HepG2 (cell line): Measurements from ENCODE around the gene ARFGAP2. TPM values are rescaled to one million over a fixed set of nuclear protein-coding genes. Genes with fewer than 3 reads are reported as not detected.

Experiments
- ATAC-seq: fragments of 200-7000 bp; cut with Tn5 transposase; 3 replicates; pipeline ENCODE4 v1.9.1; 2020; ENCODE audit warnings: mild to moderate bottlenecking, moderate library complexity
- BruUV-seq: library from RNA; stranded (reverse); fragments of 400-500 nt; replicated peaks from 2 replicates; lab custom pipeline; 2021; lab: Mats Ljungman, UMichigan
- CTCF ChIA-PET: fragments of 300-600 bp; formaldehyde crosslinking; extraction: SDS; loops from one replicate; lab custom pipeline; 2021; ENCODE audit warnings: low total read pairs, inconsistent platforms, low intra/inter-chr PET ratio; lab: Yijun Ruan, JAX
- POLR2A ChIA-PET: fragments of 350-600 bp; sonication (Branson Sonifier 250); formaldehyde crosslinking; loops from one replicate; lab custom pipeline; 2020; ENCODE audit warnings: antibody characterized with exemption, inconsistent platforms; lab: Yijun Ruan, JAX
- DNase-seq: peaks from one replicate; pipeline ENCODE4 v3.0.0-alpha.2; 2015; ENCODE audit warnings: low spot score
- FAIRE-seq: peaks from 3 replicates; lab custom pipeline; 2011; peaks lifted over from hg19 to GRCh38; lab: Jason Lieb, UNC
- H2AFZ ChIP-seq: one replicate; pipeline ENCODE4 v1.6.1; 2011; ENCODE audit warnings: low read length, inconsistent platforms
- H3K27ac ChIP-seq: fragments of 300-600 bp; 3 replicates; pipeline ENCODE4 v1.8.0; 2011; ENCODE audit warnings: mixed run types, mild to moderate bottlenecking, mixed read lengths, low read length, inconsistent platforms; ENCODE audit not compliant: insufficient read depth; ENCODE audit errors: extremely low read length
- H3K27me3 ChIP-seq, 2 experiments: fragments of 200-600 bp in 1 of 2; 2 replicates in 1 of 2; 3 replicates in 1 of 2; pipeline versions ENCODE4 v1.6.0 to v1.8.0; 2011; ENCODE audit warnings: low read length in 2 of 2, mild to moderate bottlenecking in 2 of 2, moderate library complexity in 2 of 2, inconsistent platforms in 1 of 2; ENCODE audit not compliant: insufficient read depth in 2 of 2, control insufficient read depth in 1 of 2
- H3K36me3 ChIP-seq, 2 experiments: fragments of 200-600 bp in 1 of 2; replicated peaks in 1 of 2; 2 replicates in 1 of 2; 3 replicates in 1 of 2; pipeline versions ENCODE4 v1.5.1 to v1.8.0; 2011; ENCODE audit warnings: low read length in 2 of 2, inconsistent platforms in 1 of 2; ENCODE audit not compliant: insufficient read depth in 2 of 2, control insufficient read depth in 1 of 2
- H3K4me1 ChIP-seq: 2 replicates; pipeline ENCODE4 v1.5.1; 2012; ENCODE audit warnings: low read length, inconsistent platforms; ENCODE audit not compliant: insufficient read depth
- H3K4me2 ChIP-seq: 2 replicates; pipeline ENCODE4 v1.6.0; 2011; ENCODE audit warnings: low read depth, low read length, inconsistent platforms
- H3K4me3 ChIP-seq, 3 experiments: fragments of 200-600 bp in 1 of 3; sonication (generic), shearing (Covaris generic) in 1 of 3; replicated peaks in 1 of 3; 2 replicates each; pipeline ENCODE4 v1.5.1; 2011 to 2016; ENCODE audit warnings: low read length in 3 of 3, inconsistent platforms in 2 of 3, low read depth in 2 of 3, mild to moderate bottlenecking in 2 of 3, control low read depth in 1 of 3, mixed read lengths in 1 of 3; ENCODE audit not compliant: insufficient read depth in 1 of 3
- H3K79me2 ChIP-seq: one replicate; pipeline ENCODE4 v1.6.1; 2011; ENCODE audit warnings: low read length, inconsistent platforms; ENCODE audit not compliant: insufficient read depth
- H3K9ac ChIP-seq: 2 replicates; pipeline ENCODE4 v1.6.0; 2011; ENCODE audit warnings: mild to moderate bottlenecking, low read depth, low read length, inconsistent platforms; ENCODE audit not compliant: insufficient read depth
- H3K9me3 ChIP-seq: 2 replicates; pipeline ENCODE4 v1.5.1; 2012; ENCODE audit warnings: mild to moderate bottlenecking, low read length
- H4K20me1 ChIP-seq: 2 replicates; pipeline ENCODE4 v1.6.0; 2011; ENCODE audit warnings: inconsistent platforms, mild to moderate bottlenecking, low read length, moderate library complexity; ENCODE audit not compliant: insufficient read depth
- ARID2 ChIP-seq: sonication (generic); formaldehyde crosslinking; IDR thresholded peaks from 2 replicates; pipeline ENCODE4 v1.8.1; 2022; ENCODE audit warnings: mild to moderate bottlenecking, missing genetic modification reagents, borderline replicate concordance
- ARID4A ChIP-seq: sonication (generic); formaldehyde crosslinking; IDR thresholded peaks from 2 replicates; pipeline ENCODE4 v1.5.0; 2020; ENCODE audit warnings: mild to moderate bottlenecking, missing genetic modification reagents, borderline replicate concordance
- ATF2 ChIP-seq: sonication (generic); formaldehyde crosslinking; IDR thresholded peaks from 2 replicates; pipeline ENCODE4 v1.4.0; 2020; ENCODE audit warnings: missing genetic modification reagents
- CCDC6 ChIP-seq: sonication (generic); formaldehyde crosslinking; IDR thresholded peaks from 2 replicates; pipeline ENCODE4 v1.8.1; 2022; ENCODE audit warnings: mild to moderate bottlenecking, missing genetic modification reagents, moderate library complexity
- FOXK1 ChIP-seq: sonication (generic); formaldehyde crosslinking; IDR thresholded peaks from 2 replicates; pipeline ENCODE4 v1.4.0; 2020; ENCODE audit warnings: low read depth, missing genetic modification reagents, borderline replicate concordance
- SATB2 ChIP-seq: sonication (generic); formaldehyde crosslinking; IDR thresholded peaks from 2 replicates; pipeline ENCODE4 v1.5.0; 2020; ENCODE audit warnings: missing genetic modification reagents
- TFE3 ChIP-seq: IDR thresholded peaks from 2 replicates; pipeline ENCODE4 v1.6.1; 2016
- ZBTB26 ChIP-seq: IDR thresholded peaks from 2 replicates; pipeline ENCODE4 v1.6.1; 2016; ENCODE audit warnings: missing compliant biosample characterization, missing genetic modification reagents, borderline replicate concordance
- ZNF362 ChIP-seq: sonication (generic); formaldehyde crosslinking; IDR thresholded peaks from 2 replicates; pipeline ENCODE4 v1.4.0; 2020; ENCODE audit warnings: missing genetic modification reagents, mild to moderate bottlenecking, borderline replicate concordance
- ZNF607 ChIP-seq: sonication (generic); formaldehyde crosslinking; IDR thresholded peaks from 2 replicates; pipeline ENCODE4 v1.5.1; 2020; ENCODE audit warnings: missing genetic modification reagents, mild to moderate bottlenecking, borderline replicate concordance
- ZNF816 ChIP-seq: sonication (generic); formaldehyde crosslinking; IDR thresholded peaks from 2 replicates; pipeline ENCODE4 v1.8.0; 2022; ENCODE audit warnings: missing genetic modification reagents, mild to moderate bottlenecking, borderline replicate concordance
- WGBS: methylation state at CpG from one replicate; pipeline ENCODE4 v1.1.6; 2017; ENCODE audit warnings: low lambda C conversion rate; 5-methylcytosine and 5-hydroxymethylcytosine counted together
- in situ Hi-C: cut with HindIII; loops from 2 replicates; pipeline ENCODE4 v1.10.0; 2017; ENCODE audit warnings: low pct_unique_long_range_greater_than_20kb; ENCODE audit not compliant: extremely low pct_ligation_motif_present
- intact Hi-C: fragments of 100-400 bp; cut with micrococcal nuclease; formaldehyde crosslinking; loops from one replicate; pipeline ENCODE4 v1.10.0; 2022; ENCODE audit not compliant: unreplicated experiment
- polyA plus RNA-seq, 8 experiments: library from polyadenylated mRNA; depleted of rRNA in 3 of 8; stranded (reverse) in 7 of 8; unstranded in 1 of 8; fragments of >200 nt; fragmentation: Illumina TruSeq in 4 of 8; extraction: Trizol in 4 of 8; gene quantifications; 2 replicates each; pipeline versions ENCODE4 v1.2.1 to v1.2.3, GENCODE V29; 2011 to 2016; ENCODE audit warnings: low read depth in 4 of 8, missing spikeins in 1 of 8, mixed read lengths in 1 of 8; ENCODE audit not compliant: insufficient read depth in 1 of 8
- total RNA-seq, 5 experiments: library from RNA; depleted of rRNA; stranded (reverse); fragments of >200 nt; fragmentation: Illumina TruSeq; extraction: Trizol; gene quantifications; 2 replicates each; pipeline ENCODE4 v1.2.3, GENCODE V29; 2016; ENCODE audit warnings: low read depth in 1 of 5

ARFGAP2 gene
- total and polyA plus RNA-seq, 2 of the 13 experiments (the other 11 are each of a cell fraction or from before 2014, with no cell fraction given): 32.3 to 75.3 TPM

- peaks cover 21% of the 10 kb centered on the region for H3K79me2 ChIP-seq
- intact Hi-C loops: loop anchor here (1.0 kb wide), 1 partner anchor 10 kb away; no protein-coding TSS in a partner anchor
- DNase-seq: peak; percentile 64
- peak overlapping the region; percentile 97 for H3K4me2 ChIP-seq
- no peaks in the 10 kb centered on the region for H3K27me3 ChIP-seq
- H4K20me1 ChIP-seq: no peaks in the 10 kb centered on the region
- in situ Hi-C loops: no loop called here
- H3K4me3 ChIP-seq: peak overlapping the region; percentile 70 to 86 (median 73)
- BruUV-seq: TSS peak; percentile 57
- ChIA-PET POLR2A (interaction anchor here (0.7 to 9.2 kb wide), 17 partner anchors 9 to 360 kb away, joined by 3 to 247 read pairs (median 8); partner anchors contain the start of genes ACP2, ARFGAP2, DDB2 and NR1H3), CTCF (no interaction called here)
- no peak overlapping the region for H2AFZ ChIP-seq
- FAIRE-seq: peak; percentile 32
- ATAC-seq: peak; percentile 11
- H3K27ac ChIP-seq: peak overlapping the region; percentile 98
- WGBS: under 1% methylated on average over 45 of the region's 63 CpGs
- H3K36me3 ChIP-seq: peaks cover 6 to 7% of the 10 kb centered on the region in 2 experiments; a peak in 3 of 5 replicates
- H3K9me3 ChIP-seq: no peaks in the 10 kb centered on the region
- peak overlapping the region; percentile 94 for H3K9ac ChIP-seq
- peaks cover 56% of the 10 kb centered on the region for H3K4me1 ChIP-seq
- TF ChIP-seq ARID4A (CRISPR knock-in tag) (peak; percentile 39; the same call in 1 of the 2 replicates), ZBTB26 (CRISPR knock-in tag) (peak; percentile 33; the same call in 1 of the 2 replicates), ARID2 (peak; percentile 27; the same call in 1 of the 2 replicates), ZNF607 (CRISPR knock-in tag) (no peak), ZNF816 (CRISPR knock-in tag) (no peak), SATB2 (CRISPR knock-in tag) (no peak), TFE3 (no peak), ATF2 (CRISPR knock-in tag) (no peak), FOXK1 (CRISPR knock-in tag) (no peak), CCDC6 (0 out of 2 replicates have a peak, but pooled peaks have one; percentile 15), ZNF362 (CRISPR knock-in tag) (no peak)
Observed at GRCh38 chr11:47186700-47187695, 10.3 kb upstream of the ARFGAP2 start.
